ENCODE results near the gene PITX2. TPM values are rescaled to one million over a fixed set of nuclear protein-coding genes. Genes with fewer than 3 reads are reported as not detected.

PITX2 gene
- total RNA-seq, 1 experiment from 2014 or later, result 24.9 TPM

DNA sequence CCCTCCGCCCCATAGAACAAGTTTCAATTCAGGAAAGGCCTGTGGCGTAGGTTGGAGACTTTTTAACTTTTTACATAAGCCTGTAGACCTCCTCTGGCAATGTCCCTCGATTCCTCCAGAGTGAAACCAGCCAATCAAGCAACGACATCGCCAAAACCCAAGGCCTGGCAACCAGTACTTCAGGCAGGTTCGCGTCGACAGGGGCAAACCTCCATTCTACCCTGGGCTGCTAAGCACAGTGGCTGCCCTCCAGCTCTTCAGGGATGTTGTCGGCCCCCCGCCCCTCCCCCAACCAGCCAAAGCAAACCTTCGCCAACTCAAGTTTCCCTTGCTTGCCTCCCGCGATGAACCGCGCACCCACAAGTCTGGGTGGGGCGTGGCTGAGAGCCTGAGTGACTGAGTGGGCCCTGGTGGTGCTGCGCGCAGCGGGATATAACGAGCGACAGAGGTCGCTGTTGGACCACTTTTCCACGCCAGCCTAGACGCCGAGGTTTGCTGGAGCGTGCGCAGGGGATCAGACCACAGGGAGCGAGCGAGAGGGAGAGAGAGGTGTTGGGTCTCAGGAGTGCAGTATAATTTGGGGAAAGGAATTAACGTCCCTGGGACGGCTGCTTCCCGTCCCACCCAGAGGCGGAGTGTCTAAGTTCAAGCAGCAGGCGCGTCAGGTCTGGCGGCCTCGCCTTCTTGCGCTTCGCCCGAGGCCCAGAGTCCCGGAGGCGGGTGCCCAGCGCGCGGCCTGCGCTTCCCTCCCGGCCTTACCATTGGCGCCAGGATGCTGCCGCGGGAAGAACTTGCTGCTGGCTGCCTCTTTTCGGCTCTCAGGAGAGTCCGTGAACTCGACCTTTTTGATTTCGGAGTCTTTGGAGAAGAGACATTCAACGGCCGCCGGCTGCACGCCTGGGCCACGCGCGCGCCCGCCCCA is 9.0 kb upstream of the PITX2 start:
- ATAC-seq (peak; percentile 60), DNase-seq (ENCODE audit: low spot score) (peak; percentile 86)
- ChIA-PET CTCF (interaction anchor here (1.5 to 1.7 kb wide), 3 partner anchors 17 to 843 kb away, joined by 3 to 7 read pairs (median 4); no protein-coding TSS in a partner anchor), POLR2A (no interaction called here)
- Mint-ChIP-seq H3K4me1 (peaks cover 66% of the 10 kb centered on the region), H3K9me3 (no peaks in the 10 kb centered on the region), H3K4me3 (peak overlapping the region; percentile 85), H3K36me3 (no peaks in the 10 kb centered on the region), H3K27ac (no peak overlapping the region), H3K27me3 (ENCODE audit: low read depth) (peaks cover 100% of the 10 kb centered on the region)
- TF ChIP-seq, protein P1, sequence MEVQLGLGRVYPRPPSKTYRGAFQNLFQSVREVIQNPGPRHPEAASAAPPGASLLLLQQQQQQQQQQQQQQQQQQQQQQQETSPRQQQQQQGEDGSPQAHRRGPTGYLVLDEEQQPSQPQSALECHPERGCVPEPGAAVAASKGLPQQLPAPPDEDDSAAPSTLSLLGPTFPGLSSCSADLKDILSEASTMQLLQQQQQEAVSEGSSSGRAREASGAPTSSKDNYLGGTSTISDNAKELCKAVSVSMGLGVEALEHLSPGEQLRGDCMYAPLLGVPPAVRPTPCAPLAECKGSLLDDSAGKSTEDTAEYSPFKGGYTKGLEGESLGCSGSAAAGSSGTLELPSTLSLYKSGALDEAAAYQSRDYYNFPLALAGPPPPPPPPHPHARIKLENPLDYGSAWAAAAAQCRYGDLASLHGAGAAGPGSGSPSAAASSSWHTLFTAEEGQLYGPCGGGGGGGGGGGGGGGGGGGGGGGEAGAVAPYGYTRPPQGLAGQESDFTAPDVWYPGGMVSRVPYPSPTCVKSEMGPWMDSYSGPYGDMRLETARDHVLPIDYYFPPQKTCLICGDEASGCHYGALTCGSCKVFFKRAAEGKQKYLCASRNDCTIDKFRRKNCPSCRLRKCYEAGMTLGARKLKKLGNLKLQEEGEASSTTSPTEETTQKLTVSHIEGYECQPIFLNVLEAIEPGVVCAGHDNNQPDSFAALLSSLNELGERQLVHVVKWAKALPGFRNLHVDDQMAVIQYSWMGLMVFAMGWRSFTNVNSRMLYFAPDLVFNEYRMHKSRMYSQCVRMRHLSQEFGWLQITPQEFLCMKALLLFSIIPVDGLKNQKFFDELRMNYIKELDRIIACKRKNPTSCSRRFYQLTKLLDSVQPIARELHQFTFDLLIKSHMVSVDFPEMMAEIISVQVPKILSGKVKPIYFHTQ (CRISPR knock-in tag; IDR thresholded peaks at IDR 0.05), result no peak
- TF ChIP-seq, protein P2, sequence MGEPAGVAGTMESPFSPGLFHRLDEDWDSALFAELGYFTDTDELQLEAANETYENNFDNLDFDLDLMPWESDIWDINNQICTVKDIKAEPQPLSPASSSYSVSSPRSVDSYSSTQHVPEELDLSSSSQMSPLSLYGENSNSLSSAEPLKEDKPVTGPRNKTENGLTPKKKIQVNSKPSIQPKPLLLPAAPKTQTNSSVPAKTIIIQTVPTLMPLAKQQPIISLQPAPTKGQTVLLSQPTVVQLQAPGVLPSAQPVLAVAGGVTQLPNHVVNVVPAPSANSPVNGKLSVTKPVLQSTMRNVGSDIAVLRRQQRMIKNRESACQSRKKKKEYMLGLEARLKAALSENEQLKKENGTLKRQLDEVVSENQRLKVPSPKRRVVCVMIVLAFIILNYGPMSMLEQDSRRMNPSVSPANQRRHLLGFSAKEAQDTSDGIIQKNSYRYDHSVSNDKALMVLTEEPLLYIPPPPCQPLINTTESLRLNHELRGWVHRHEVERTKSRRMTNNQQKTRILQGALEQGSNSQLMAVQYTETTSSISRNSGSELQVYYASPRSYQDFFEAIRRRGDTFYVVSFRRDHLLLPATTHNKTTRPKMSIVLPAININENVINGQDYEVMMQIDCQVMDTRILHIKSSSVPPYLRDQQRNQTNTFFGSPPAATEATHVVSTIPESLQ (CRISPR knock-in tag; IDR thresholded peaks at IDR 0.05), result no peak
- TF ChIP-seq, protein P3, sequence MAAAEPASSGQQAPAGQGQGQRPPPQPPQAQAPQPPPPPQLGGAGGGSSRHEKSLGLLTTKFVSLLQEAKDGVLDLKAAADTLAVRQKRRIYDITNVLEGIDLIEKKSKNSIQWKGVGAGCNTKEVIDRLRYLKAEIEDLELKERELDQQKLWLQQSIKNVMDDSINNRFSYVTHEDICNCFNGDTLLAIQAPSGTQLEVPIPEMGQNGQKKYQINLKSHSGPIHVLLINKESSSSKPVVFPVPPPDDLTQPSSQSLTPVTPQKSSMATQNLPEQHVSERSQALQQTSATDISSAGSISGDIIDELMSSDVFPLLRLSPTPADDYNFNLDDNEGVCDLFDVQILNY (CRISPR knock-in tag; IDR thresholded peaks at IDR 0.05), result no peak
- TF ChIP-seq KAT7 (CRISPR knock-in tag; IDR thresholded peaks at IDR 0.05; ENCODE audit: borderline replicate concordance) (no peak), CREM (CRISPR knock-in tag; IDR thresholded peaks at IDR 0.05) (no peak), ZNF416 (CRISPR knock-in tag; IDR thresholded peaks at IDR 0.05) (no peak), NFYB (CRISPR knock-in tag; conservative IDR thresholded peaks at IDR 0.05; ENCODE audit: low read depth) (no peak; the same call in 1 of the 2 replicates), NR3C1 (CRISPR knock-in tag; conservative IDR thresholded peaks at IDR 0.05; ENCODE audit: low read depth) (no peak), ZNF263 (CRISPR knock-in tag; IDR thresholded peaks at IDR 0.05; ENCODE audit: low read depth) (no peak), SP1 (CRISPR knock-in tag; conservative IDR thresholded peaks at IDR 0.05) (peak; percentile 42), FOXP1 (CRISPR knock-in tag; IDR thresholded peaks at IDR 0.05; ENCODE audit: borderline replicate concordance) (peak; percentile 89), NFATC4 (CRISPR knock-in tag; IDR thresholded peaks at IDR 0.05) (no peak), CBFB (CRISPR knock-in tag; IDR thresholded peaks at IDR 0.05; ENCODE audit: low read depth) (no peak), ELF4 (CRISPR knock-in tag; IDR thresholded peaks at IDR 0.05; ENCODE audit: low read depth) (no peak), ZNF121 (CRISPR knock-in tag; IDR thresholded peaks at IDR 0.05) (no peak), MXD4 (CRISPR knock-in tag; IDR thresholded peaks at IDR 0.05; ENCODE audit: borderline replicate concordance) (no peak), ZBTB21 (CRISPR knock-in tag; IDR thresholded peaks at IDR 0.05; ENCODE audit: borderline replicate concordance) (no peak), NR2C2 (CRISPR knock-in tag; IDR thresholded peaks at IDR 0.05) (peak; percentile 59), ZNF138 (CRISPR knock-in tag; conservative IDR thresholded peaks at IDR 0.05) (0 out of 2 replicates have a peak, but pooled peaks have one; percentile 21)
- TF ChIP-seq, protein P4, sequence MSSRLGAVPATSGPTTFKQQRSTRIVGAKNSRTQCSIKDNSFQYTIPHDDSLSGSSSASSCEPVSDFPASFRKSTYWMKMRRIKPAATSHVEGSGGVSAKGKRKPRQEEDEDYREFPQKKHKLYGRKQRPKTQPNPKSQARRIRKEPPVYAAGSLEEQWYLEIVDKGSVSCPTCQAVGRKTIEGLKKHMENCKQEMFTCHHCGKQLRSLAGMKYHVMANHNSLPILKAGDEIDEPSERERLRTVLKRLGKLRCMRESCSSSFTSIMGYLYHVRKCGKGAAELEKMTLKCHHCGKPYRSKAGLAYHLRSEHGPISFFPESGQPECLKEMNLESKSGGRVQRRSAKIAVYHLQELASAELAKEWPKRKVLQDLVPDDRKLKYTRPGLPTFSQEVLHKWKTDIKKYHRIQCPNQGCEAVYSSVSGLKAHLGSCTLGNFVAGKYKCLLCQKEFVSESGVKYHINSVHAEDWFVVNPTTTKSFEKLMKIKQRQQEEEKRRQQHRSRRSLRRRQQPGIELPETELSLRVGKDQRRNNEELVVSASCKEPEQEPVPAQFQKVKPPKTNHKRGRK (CRISPR knock-in tag; IDR thresholded peaks at IDR 0.05; ENCODE audit: borderline replicate concordance), result no peak
- TF ChIP-seq, protein P5, sequence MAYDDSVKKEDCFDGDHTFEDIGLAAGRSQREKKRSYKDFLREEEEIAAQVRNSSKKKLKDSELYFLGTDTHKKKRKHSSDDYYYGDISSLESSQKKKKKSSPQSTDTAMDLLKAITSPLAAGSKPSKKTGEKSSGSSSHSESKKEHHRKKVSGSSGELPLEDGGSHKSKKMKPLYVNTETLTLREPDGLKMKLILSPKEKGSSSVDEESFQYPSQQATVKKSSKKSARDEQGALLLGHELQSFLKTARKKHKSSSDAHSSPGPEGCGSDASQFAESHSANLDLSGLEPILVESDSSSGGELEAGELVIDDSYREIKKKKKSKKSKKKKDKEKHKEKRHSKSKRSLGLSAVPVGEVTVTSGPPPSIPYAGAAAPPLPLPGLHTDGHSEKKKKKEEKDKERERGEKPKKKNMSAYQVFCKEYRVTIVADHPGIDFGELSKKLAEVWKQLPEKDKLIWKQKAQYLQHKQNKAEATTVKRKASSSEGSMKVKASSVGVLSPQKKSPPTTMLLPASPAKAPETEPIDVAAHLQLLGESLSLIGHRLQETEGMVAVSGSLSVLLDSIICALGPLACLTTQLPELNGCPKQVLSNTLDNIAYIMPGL (CRISPR knock-in tag; IDR thresholded peaks at IDR 0.05), result peak; percentile 34; the same call in 1 of the 2 replicates
- TF ChIP-seq, protein P6, sequence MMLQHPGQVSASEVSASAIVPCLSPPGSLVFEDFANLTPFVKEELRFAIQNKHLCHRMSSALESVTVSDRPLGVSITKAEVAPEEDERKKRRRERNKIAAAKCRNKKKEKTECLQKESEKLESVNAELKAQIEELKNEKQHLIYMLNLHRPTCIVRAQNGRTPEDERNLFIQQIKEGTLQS (CRISPR knock-in tag; conservative IDR thresholded peaks at IDR 0.05), result no peak
- TF ChIP-seq, protein P7, sequence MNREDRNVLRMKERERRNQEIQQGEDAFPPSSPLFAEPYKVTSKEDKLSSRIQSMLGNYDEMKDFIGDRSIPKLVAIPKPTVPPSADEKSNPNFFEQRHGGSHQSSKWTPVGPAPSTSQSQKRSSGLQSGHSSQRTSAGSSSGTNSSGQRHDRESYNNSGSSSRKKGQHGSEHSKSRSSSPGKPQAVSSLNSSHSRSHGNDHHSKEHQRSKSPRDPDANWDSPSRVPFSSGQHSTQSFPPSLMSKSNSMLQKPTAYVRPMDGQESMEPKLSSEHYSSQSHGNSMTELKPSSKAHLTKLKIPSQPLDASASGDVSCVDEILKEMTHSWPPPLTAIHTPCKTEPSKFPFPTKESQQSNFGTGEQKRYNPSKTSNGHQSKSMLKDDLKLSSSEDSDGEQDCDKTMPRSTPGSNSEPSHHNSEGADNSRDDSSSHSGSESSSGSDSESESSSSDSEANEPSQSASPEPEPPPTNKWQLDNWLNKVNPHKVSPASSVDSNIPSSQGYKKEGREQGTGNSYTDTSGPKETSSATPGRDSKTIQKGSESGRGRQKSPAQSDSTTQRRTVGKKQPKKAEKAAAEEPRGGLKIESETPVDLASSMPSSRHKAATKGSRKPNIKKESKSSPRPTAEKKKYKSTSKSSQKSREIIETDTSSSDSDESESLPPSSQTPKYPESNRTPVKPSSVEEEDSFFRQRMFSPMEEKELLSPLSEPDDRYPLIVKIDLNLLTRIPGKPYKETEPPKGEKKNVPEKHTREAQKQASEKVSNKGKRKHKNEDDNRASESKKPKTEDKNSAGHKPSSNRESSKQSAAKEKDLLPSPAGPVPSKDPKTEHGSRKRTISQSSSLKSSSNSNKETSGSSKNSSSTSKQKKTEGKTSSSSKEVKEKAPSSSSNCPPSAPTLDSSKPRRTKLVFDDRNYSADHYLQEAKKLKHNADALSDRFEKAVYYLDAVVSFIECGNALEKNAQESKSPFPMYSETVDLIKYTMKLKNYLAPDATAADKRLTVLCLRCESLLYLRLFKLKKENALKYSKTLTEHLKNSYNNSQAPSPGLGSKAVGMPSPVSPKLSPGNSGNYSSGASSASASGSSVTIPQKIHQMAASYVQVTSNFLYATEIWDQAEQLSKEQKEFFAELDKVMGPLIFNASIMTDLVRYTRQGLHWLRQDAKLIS (CRISPR knock-in tag; IDR thresholded peaks at IDR 0.05; ENCODE audit: borderline replicate concordance), result peak; percentile 45; the same call in 1 of the 2 replicates
